Nephron progenitor cell (in vitro differentiated cells): Measurements from ENCODE around the gene KCNQ4.

Source experiments
- DNase-seq: peaks from one replicate; pipeline ENCODE4 v3.0.0; 2021
- H3K27ac Mint-ChIP-seq: 2 replicates; pipeline ENCODE4 v1.8.0; 2021; ENCODE audit warnings: mild to moderate bottlenecking, moderate library complexity, mixed read lengths
- H3K27me3 Mint-ChIP-seq: 2 replicates; pipeline ENCODE4 v1.8.0; 2021; ENCODE audit warnings: mild to moderate bottlenecking, low read depth, mixed read lengths; ENCODE audit not compliant: poor library complexity
- H3K36me3 Mint-ChIP-seq: 2 replicates; pipeline ENCODE4 v1.8.0; 2021; ENCODE audit warnings: low read depth, mixed read lengths
- H3K4me1 Mint-ChIP-seq: 2 replicates; pipeline ENCODE4 v1.8.0; 2021; ENCODE audit warnings: mixed read lengths
- H3K4me3 Mint-ChIP-seq: 2 replicates; pipeline ENCODE4 v1.8.0; 2021; ENCODE audit warnings: mild to moderate bottlenecking, moderate library complexity, mixed read lengths
- H3K9me3 Mint-ChIP-seq: 2 replicates; pipeline ENCODE4 v1.8.0; 2021; ENCODE audit warnings: mild to moderate bottlenecking, moderate library complexity, mixed read lengths
- CTCF ChIP-seq: fragments of 200-600 bp; sonication (generic); IDR thresholded peaks from 2 replicates; pipeline ENCODE4 v1.5.0; 2021; ENCODE audit warnings: antibody characterized with exemption

Gene KCNQ4

DNA sequence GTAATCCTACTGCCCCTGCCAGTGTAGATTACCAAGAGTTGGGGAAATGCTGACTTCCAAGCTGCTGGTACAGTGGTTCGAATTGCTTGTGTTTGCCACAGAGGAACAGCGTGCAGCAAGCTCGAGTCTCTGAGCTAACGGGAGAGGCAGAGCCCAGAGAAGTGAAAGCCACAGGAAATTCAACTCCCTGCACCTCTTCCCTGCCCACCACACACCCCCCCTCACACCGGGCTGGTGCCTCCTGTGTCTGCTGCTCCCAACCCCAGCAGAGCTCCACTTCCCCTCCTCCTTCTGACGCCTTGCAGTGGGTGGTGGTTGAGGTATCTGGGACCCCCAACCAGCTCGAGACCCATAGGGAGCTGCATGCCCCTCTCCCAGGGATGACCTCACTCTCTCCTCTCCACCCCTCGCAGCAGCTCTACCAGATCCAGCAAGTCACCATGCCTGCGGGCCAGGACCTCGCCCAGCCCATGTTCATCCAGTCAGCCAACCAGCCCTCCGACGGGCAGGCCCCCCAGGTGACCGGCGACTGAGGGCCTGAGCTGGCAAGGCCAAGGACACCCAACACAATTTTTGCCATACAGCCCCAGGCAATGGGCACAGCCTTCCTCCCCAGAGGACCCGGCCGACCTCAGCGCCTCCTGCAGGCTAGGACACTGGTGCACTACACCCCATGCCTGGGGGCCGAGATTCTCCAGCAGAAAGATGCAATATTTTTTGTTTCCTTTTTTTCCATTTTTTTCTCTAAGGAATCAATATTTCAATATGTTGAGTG, 13.1 kb upstream of the KCNQ4 start:
- H3K9me3 Mint-ChIP-seq: no peaks in the 10 kb centered on the region
- peaks cover 28% of the 10 kb centered on the region for H3K4me1 Mint-ChIP-seq
- H3K4me3 Mint-ChIP-seq: no peak overlapping the region
- H3K27me3 Mint-ChIP-seq: peaks cover 3% of the 10 kb centered on the region
- TF ChIP-seq CTCF: no peak
- H3K36me3 Mint-ChIP-seq: peaks cover 57% of the 10 kb centered on the region
- no peak for DNase-seq
- peak overlapping the region; percentile 86 for H3K27ac Mint-ChIP-seq

GRCh38 chr1:40772146-40772955, 11.2 kb upstream of the KCNQ4 start:
- Mint-ChIP-seq H3K4me1 (peaks cover 28% of the 10 kb centered on the region), H3K27ac (no peak overlapping the region), H3K27me3 (peaks cover 3% of the 10 kb centered on the region), H3K4me3 (no peak overlapping the region), H3K9me3 (peaks cover 13% of the 10 kb centered on the region), H3K36me3 (peaks cover 64% of the 10 kb centered on the region)
- TF ChIP-seq CTCF: no peak
- DNase-seq: no peak

GRCh38 chr1:40773748-40774265, 9.8 kb upstream of the KCNQ4 start:
- Mint-ChIP-seq H3K36me3 (peaks cover 64% of the 10 kb centered on the region), H3K9me3 (peaks cover 25% of the 10 kb centered on the region), H3K4me3 (no peak overlapping the region), H3K4me1 (peaks cover 28% of the 10 kb centered on the region), H3K27me3 (peaks cover 6% of the 10 kb centered on the region), H3K27ac (peak overlapping the region; percentile 23)
- TF ChIP-seq CTCF: no peak
- DNase-seq: no peak

- Mint-ChIP-seq H3K4me3 (no peak overlapping the region), H3K9me3 (peaks cover 25% of the 10 kb centered on the region), H3K4me1 (peaks cover 28% of the 10 kb centered on the region), H3K36me3 (peaks cover 58% of the 10 kb centered on the region), H3K27me3 (peaks cover 9% of the 10 kb centered on the region), H3K27ac (no peak overlapping the region)
- DNase-seq: peak; percentile 76
- peak; percentile 77 for TF ChIP-seq CTCF
Observed at GRCh38 chr1:40774266-40774998, 9.2 kb upstream of the KCNQ4 start.

GRCh38 chr1:40776236-40777072, 7.1 kb upstream of the KCNQ4 start:
- no peak overlapping the region for H3K27ac Mint-ChIP-seq
- peaks cover 39% of the 10 kb centered on the region for H3K36me3 Mint-ChIP-seq
- H3K4me3 Mint-ChIP-seq: no peak overlapping the region
- H3K27me3 Mint-ChIP-seq: peaks cover 22% of the 10 kb centered on the region
- peaks cover 25% of the 10 kb centered on the region for H3K9me3 Mint-ChIP-seq
- peaks cover 33% of the 10 kb centered on the region for H3K4me1 Mint-ChIP-seq
- no peak for DNase-seq
- no peak for TF ChIP-seq CTCF
